Type B pancreatic cell (in vitro differentiated cells): ENCODE measurements around the gene SH3RF3. TPM values are rescaled to one million over a fixed set of nuclear protein-coding genes. Genes with fewer than 3 reads are reported as not detected.

Experiments used
- DNase-seq: peaks from one replicate; pipeline ENCODE4 v3.0.0; 2021; ENCODE audit warnings: mixed read lengths; ENCODE audit not compliant: unreplicated experiment; ENCODE audit errors: extremely low spot score
- H3K27ac Mint-ChIP-seq: 2 replicates; pipeline ENCODE4 v1.8.0; 2021; ENCODE audit warnings: mild to moderate bottlenecking, mixed read lengths
- H3K27me3 Mint-ChIP-seq: 2 replicates; pipeline ENCODE4 v1.8.0; 2021; ENCODE audit warnings: mixed read lengths
- H3K36me3 Mint-ChIP-seq: 2 replicates; pipeline ENCODE4 v1.8.0; 2021; ENCODE audit warnings: mixed read lengths
- H3K4me1 Mint-ChIP-seq: one replicate; pipeline ENCODE4 v1.8.0; 2021; ENCODE audit warnings: mixed read lengths; ENCODE audit not compliant: unreplicated experiment
- H3K4me3 Mint-ChIP-seq: 2 replicates; pipeline ENCODE4 v1.8.0; 2021; ENCODE audit warnings: mild to moderate bottlenecking, mixed read lengths
- H3K9me3 Mint-ChIP-seq: 2 replicates; pipeline ENCODE4 v1.8.0; 2021; ENCODE audit warnings: mixed read lengths
- CTCF ChIP-seq: fragments of 200-600 bp; sonication (generic); conservative IDR thresholded peaks from 2 replicates; pipeline ENCODE4 v1.5.0; 2021; ENCODE audit warnings: antibody characterized with exemption, mild to moderate bottlenecking
- total RNA-seq: library from RNA; stranded (reverse); gene quantifications from 2 replicates; pipeline ENCODE4 v1.2.1, GENCODE V29; 2021; ENCODE audit warnings: low replicate concordance

Gene SH3RF3
- total RNA-seq, 1 donor from 2014 or later, result 13.9 TPM

- Mint-ChIP-seq H3K27ac (no peak overlapping the region), H3K4me3 (no peak overlapping the region), H3K4me1 (peaks cover 44% of the 10 kb centered on the region), H3K9me3 (peaks cover 8% of the 10 kb centered on the region), H3K27me3 (peaks cover 24% of the 10 kb centered on the region), H3K36me3 (no peaks in the 10 kb centered on the region)
- no peak for DNase-seq
- no peak for TF ChIP-seq CTCF
Measured at GRCh38 chr2:109213646-109214433, 84.8 kb downstream of the SH3RF3 start.

- Mint-ChIP-seq H3K4me1 (peaks cover 44% of the 10 kb centered on the region), H3K4me3 (no peak overlapping the region), H3K9me3 (peaks cover 8% of the 10 kb centered on the region), H3K27me3 (peaks cover 24% of the 10 kb centered on the region), H3K36me3 (no peaks in the 10 kb centered on the region), H3K27ac (no peak overlapping the region)
- no peak for TF ChIP-seq CTCF
- DNase-seq, result no peak
Measured at GRCh38 chr2:109214651-109215371, 85.8 kb downstream of the SH3RF3 start.

GRCh38 chr2:109215866-109216265, 86.9 kb downstream of the SH3RF3 start:
- peak; percentile 60 for DNase-seq
- Mint-ChIP-seq H3K36me3 (no peaks in the 10 kb centered on the region), H3K9me3 (peaks cover 8% of the 10 kb centered on the region), H3K27me3 (peaks cover 24% of the 10 kb centered on the region), H3K4me1 (peaks cover 34% of the 10 kb centered on the region), H3K4me3 (no peak overlapping the region), H3K27ac (no peak overlapping the region)
- no peak for TF ChIP-seq CTCF

- H3K4me3 Mint-ChIP-seq, result no peak overlapping the region
- no peak for TF ChIP-seq CTCF
- no peak overlapping the region for H3K27ac Mint-ChIP-seq
- peak; percentile 55 for DNase-seq
- peaks cover 29% of the 10 kb centered on the region for H3K4me1 Mint-ChIP-seq
- peaks cover 8% of the 10 kb centered on the region for H3K9me3 Mint-ChIP-seq
- no peaks in the 10 kb centered on the region for H3K36me3 Mint-ChIP-seq
- H3K27me3 Mint-ChIP-seq, result peaks cover 20% of the 10 kb centered on the region
Measured at GRCh38 chr2:109216332-109216731, 87.3 kb downstream of the SH3RF3 start.

- Mint-ChIP-seq H3K36me3 (no peaks in the 10 kb centered on the region), H3K4me3 (no peak overlapping the region), H3K27ac (no peak overlapping the region), H3K27me3 (peaks cover 18% of the 10 kb centered on the region), H3K4me1 (peaks cover 29% of the 10 kb centered on the region), H3K9me3 (peaks cover 8% of the 10 kb centered on the region)
- TF ChIP-seq CTCF, result no peak
- DNase-seq, result peak; percentile 2
Measured at GRCh38 chr2:109217362-109218086, 88.5 kb downstream of the SH3RF3 start.
